Right atrium auricular region (tissue), 2 donors: ENCODE data around the gene TLR10. TPM values are rescaled to one million over a fixed set of nuclear protein-coding genes. Genes with fewer than 3 reads are reported as not detected.

Experiments used
- DNase-seq: peaks from one replicate; pipeline ENCODE4 v3.0.0-alpha.2; 2019; ENCODE audit warnings: low spot score
- H3K27ac ChIP-seq, 2 donors: fragments of 200-600 bp; sonication (generic); 1 replicate in 1 of 2; 2 replicates in 1 of 2; pipeline ENCODE4 v1.5.1; 2016 to 2019
- H3K27me3 ChIP-seq, 2 donors: fragments of 200-600 bp; sonication (generic); one replicate each; pipeline versions ENCODE4 v1.5.1 to v1.6.0; 2017 to 2019
- H3K36me3 ChIP-seq: fragments of 200-600 bp; sonication (generic); one replicate; pipeline ENCODE4 v1.5.1; 2016
- H3K4me1 ChIP-seq, 2 donors: fragments of 200-600 bp; sonication (generic); one replicate each; pipeline versions ENCODE4 v1.5.1 to v1.6.0; 2017 to 2019
- H3K4me3 ChIP-seq, 2 donors: fragments of 200-600 bp; sonication (generic); 1 replicate in 1 of 2; 2 replicates in 1 of 2; pipeline ENCODE4 v1.5.1; 2017 to 2019; ENCODE audit warnings: mild to moderate bottlenecking in 1 of 2, moderate library complexity in 1 of 2
- H3K9me3 ChIP-seq, 2 donors: fragments of 200-600 bp; sonication (generic); one replicate each; pipeline ENCODE4 v1.5.1; 2019
- total RNA-seq, 2 donors: library from RNA; depleted of rRNA; stranded (reverse); fragments of >200 nt; gene quantifications; one replicate each; pipeline ENCODE4 v1.1.0, GENCODE V29; 2016
- TF ChIP-seq, protein P1 (sequence below), 2 donors: fragments of 200-600 bp; sonication (generic); IDR thresholded peaks; one replicate each; pipeline ENCODE4 v1.5.1; 2019; ENCODE audit warnings: antibody characterized with exemption in 2 of 2

TLR10 gene
- total RNA-seq, 2 donors from 2014 or later, result 0.08 TPM; not detected in 1

DNA sequence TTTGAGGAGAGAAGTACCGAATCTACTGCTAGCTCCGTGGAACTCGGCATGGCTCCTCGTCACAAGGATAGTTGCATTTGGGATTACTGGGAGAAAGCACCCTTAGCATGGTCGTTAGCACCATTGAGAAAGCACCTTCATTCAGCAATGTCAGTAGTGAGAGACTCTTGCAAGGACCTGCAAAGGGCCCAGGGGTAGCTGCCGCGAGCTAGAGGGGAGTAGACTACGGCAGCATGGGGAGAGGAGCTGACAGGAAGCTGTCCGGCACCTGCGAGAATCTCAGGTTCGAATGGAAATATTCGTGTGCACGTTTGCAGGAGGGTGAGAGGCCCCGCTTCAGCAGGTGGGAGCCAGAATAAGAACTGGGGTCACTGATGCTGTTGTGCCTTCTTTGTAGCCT lies 20.2 kb downstream of the TLR10 start:
- TF ChIP-seq, protein P1, sequence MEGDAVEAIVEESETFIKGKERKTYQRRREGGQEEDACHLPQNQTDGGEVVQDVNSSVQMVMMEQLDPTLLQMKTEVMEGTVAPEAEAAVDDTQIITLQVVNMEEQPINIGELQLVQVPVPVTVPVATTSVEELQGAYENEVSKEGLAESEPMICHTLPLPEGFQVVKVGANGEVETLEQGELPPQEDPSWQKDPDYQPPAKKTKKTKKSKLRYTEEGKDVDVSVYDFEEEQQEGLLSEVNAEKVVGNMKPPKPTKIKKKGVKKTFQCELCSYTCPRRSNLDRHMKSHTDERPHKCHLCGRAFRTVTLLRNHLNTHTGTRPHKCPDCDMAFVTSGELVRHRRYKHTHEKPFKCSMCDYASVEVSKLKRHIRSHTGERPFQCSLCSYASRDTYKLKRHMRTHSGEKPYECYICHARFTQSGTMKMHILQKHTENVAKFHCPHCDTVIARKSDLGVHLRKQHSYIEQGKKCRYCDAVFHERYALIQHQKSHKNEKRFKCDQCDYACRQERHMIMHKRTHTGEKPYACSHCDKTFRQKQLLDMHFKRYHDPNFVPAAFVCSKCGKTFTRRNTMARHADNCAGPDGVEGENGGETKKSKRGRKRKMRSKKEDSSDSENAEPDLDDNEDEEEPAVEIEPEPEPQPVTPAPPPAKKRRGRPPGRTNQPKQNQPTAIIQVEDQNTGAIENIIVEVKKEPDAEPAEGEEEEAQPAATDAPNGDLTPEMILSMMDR (IDR thresholded peaks at IDR 0.05), result no peak
- Histone ChIP-seq H3K27ac (no peak overlapping the region), H3K9me3 (no peaks in the 10 kb centered on the region), H3K27me3 (no peaks in the 10 kb centered on the region), H3K36me3 (no peaks in the 10 kb centered on the region), H3K4me1 (peaks cover 0 to 4% of the 10 kb centered on the region in 2 donors), H3K4me3 (no peak overlapping the region)
- DNase-seq, result no peak

DNA sequence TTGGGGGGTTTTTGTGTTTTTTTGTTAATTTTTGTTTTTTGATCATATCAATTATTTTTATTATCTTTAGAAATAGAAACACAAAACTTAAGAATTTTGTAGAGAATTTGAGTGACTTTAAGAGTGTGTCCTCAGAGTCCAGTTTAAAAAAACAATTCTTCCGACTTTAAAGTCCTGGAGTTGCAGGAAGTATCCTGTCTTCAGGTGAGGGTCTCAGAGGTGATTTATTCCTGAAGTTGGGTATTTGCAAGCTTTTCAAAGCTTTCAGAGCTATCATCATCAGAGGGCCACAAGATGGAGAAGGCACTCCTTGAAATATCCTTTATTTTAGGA lies 23.0 kb downstream of the TLR10 start:
- Histone ChIP-seq H3K36me3 (no peaks in the 10 kb centered on the region), H3K4me1 (peaks cover 0 to 4% of the 10 kb centered on the region in 2 donors), H3K9me3 (no peaks in the 10 kb centered on the region), H3K27me3 (no peaks in the 10 kb centered on the region), H3K27ac (no peak overlapping the region), H3K4me3 (no peak overlapping the region)
- TF ChIP-seq, protein P1 (IDR thresholded peaks at IDR 0.05), result no peak
- DNase-seq, result no peak

DNA sequence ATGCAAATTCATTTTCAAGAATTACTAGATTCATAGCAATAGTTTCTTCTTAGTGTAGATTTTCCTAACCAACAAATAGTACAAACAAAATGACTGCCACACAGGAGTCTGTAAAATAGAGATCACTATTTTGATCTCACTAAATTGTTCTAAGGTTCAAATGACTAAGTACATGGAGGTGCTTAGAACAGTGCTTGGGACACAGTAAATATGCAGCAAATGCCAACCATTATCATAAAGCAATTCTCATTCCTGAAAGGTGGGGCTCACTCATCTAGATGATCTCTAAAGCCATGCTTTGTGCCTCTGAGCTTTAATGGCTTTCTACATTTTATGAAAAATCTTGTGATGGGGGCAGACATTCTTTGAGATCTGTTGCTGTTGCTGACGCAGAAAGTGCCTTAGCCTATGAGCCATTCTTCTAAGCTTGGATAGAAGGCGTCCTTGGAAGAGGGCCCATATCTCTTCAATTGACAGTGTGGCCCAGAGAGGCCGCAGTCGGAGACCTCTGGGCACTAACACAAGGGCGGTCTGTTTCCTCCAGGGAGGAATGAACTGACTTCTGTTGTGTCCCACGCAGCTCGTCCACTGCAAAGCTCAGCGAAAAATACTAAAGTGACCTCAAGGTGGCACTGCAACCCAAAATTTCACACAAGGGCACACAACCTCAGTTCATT lies 23.5 kb downstream of the TLR10 start:
- no peaks in the 10 kb centered on the region for H3K27me3 ChIP-seq
- TF ChIP-seq, protein P1 (IDR thresholded peaks at IDR 0.05), result peak; percentile 25 to 77
- no peak overlapping the region for H3K27ac ChIP-seq
- H3K4me3 ChIP-seq, result no peak overlapping the region
- H3K4me1 ChIP-seq, result peaks cover 0 to 4% of the 10 kb centered on the region in 2 donors
- peak; percentile 76 for DNase-seq
- H3K36me3 ChIP-seq, result no peaks in the 10 kb centered on the region
- no peaks in the 10 kb centered on the region for H3K9me3 ChIP-seq

DNA sequence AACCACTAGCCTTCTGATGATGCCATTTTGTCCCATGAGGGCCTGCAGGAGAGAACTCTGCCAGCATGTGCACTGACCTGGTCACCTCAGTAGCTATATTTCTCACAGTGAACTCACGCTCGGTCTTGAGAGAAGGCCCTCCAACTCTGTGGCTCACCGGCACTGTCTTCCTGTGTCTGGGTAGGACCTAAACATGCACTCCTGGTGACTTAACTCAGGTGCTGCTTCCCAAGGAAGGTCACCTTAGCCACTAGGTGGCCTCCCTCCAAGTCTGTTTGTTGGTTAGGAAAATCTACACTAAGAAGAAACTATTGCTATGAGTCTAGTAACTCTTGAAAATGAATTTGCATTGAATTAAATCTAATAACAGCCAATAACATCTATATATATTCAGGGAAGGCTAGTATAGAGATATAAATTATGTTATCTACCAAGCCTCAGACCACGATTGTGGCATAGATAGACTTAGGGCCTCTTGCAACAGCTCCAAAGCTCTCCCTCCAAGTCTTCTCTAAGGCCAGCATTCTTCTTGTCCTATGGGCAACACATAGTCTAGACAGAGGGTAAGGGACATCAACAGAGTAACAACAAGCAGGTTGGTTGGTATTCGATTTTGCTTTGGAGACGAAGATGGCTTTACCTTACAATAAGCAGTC lies 24.7 kb downstream of the TLR10 start:
- TF ChIP-seq, protein P1 (IDR thresholded peaks at IDR 0.05), result no peak
- no peaks in the 10 kb centered on the region for H3K36me3 ChIP-seq
- H3K27me3 ChIP-seq, result no peaks in the 10 kb centered on the region
- no peaks in the 10 kb centered on the region for H3K9me3 ChIP-seq
- H3K4me1 ChIP-seq, result peaks cover 0 to 8% of the 10 kb centered on the region in 2 donors
- H3K27ac ChIP-seq, result no peak overlapping the region
- no peak overlapping the region for H3K4me3 ChIP-seq
- DNase-seq, result no peak

DNA sequence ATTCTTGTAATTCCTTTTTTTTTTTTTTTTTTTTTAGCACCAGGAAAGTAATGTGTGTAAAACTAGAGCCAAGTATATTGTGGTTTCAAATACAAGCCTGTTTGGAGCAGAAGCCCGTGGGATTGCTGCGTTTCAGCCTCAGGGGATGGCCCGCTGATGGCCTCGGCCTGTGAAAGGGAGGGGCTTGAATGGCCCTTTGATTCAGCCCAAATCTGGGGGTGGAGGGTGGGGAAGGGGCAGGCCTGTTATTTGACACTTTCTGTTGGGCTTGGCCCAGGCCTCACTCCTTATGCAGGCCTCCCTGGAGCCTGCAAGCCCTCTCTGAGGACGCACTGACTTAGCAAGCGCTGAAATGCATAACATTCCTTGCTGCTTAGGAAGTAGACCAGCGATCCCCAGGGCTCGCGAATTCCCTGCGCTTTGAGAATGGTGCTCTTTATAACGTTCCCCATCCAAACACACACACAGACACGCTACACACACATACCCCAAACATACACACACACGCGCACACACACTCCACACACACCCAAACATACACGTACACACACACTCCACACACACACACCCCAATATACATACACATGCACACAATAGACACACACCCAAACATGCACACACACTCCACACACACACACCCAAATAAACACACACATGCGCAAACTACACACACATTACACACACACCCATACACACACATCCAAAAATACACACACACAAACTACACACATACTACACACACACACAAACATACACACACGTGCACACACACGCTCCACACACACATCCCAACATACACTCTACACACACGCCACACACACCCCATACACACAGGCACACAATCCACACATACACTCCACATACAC lies 29.6 kb downstream of the TLR10 start:
- peak overlapping the region in 1 of 2 donors; percentile 68 for H3K27ac ChIP-seq
- DNase-seq, result peak; percentile 90
- H3K27me3 ChIP-seq, result no peaks in the 10 kb centered on the region
- H3K4me3 ChIP-seq, result peak overlapping the region in 1 of 2 donors; percentile 17
- TF ChIP-seq, protein P1 (IDR thresholded peaks at IDR 0.05), result no peak
- H3K9me3 ChIP-seq, result no peaks in the 10 kb centered on the region
- H3K4me1 ChIP-seq, result peaks cover 0 to 6% of the 10 kb centered on the region in 2 donors
- no peaks in the 10 kb centered on the region for H3K36me3 ChIP-seq
